AG10803 (cell line): ENCODE measurements around the gene FRK.

Experiments used
- DNase-seq: peaks from one replicate; pipeline ENCODE4 v3.0.0; 2010; ENCODE audit warnings: low read depth
- H3K4me3 ChIP-seq: 2 replicates; pipeline ENCODE4 v1.5.1; 2011; ENCODE audit warnings: mild to moderate bottlenecking, low read length, control low read depth
- CTCF ChIP-seq: conservative IDR thresholded peaks from 2 replicates; pipeline ENCODE4 v1.5.1; 2011; ENCODE audit warnings: mild to moderate bottlenecking, low read length, control low read depth, inconsistent platforms

FRK gene

GRCh38 chr6:115997990-115998585 lies 62.6 kb downstream of the FRK start:
- no peak overlapping the region for H3K4me3 ChIP-seq
- DNase-seq: no peak
- no peak for TF ChIP-seq CTCF

GRCh38 chr6:115986026-115986425 lies 74.7 kb downstream of the FRK start:
- H3K4me3 ChIP-seq: no peak overlapping the region
- no peak for TF ChIP-seq CTCF
- DNase-seq: no peak

GRCh38 chr6:115984809-115985208 lies 75.9 kb downstream of the FRK start:
- no peak overlapping the region for H3K4me3 ChIP-seq
- no peak for DNase-seq
- no peak for TF ChIP-seq CTCF

DNA sequence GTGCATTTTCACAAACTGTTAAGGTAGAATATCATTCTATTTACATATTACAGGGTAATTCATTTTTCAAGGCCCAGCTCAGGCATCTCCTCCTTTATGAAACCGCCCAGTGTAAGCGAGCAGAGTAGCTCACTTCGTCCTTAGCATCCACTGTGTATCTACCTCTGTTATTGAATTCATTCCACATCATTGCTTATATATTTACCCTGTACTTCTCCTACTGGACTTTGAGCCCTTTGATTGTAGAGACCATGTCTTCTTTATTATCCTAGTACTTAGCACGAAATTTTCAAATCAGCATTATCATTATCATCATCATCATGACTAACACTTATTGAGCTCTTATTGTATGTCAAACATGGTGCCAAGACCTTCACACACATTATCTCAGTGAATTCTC lies 76.7 kb downstream of the FRK start:
- no peak for TF ChIP-seq CTCF
- DNase-seq: no peak

GRCh38 chr6:115982453-115982852 lies 78.2 kb downstream of the FRK start:
- no peak for DNase-seq
- no peak overlapping the region for H3K4me3 ChIP-seq
- no peak for TF ChIP-seq CTCF

More for the DNA sequence above, 76.7 kb downstream of the FRK start:
- H3K4me3 ChIP-seq: no peak overlapping the region

GRCh38 chr6:115977220-115977619 lies 83.5 kb downstream of the FRK start:
- H3K4me3 ChIP-seq: no peak overlapping the region
- no peak for DNase-seq
- TF ChIP-seq CTCF: no peak

DNA sequence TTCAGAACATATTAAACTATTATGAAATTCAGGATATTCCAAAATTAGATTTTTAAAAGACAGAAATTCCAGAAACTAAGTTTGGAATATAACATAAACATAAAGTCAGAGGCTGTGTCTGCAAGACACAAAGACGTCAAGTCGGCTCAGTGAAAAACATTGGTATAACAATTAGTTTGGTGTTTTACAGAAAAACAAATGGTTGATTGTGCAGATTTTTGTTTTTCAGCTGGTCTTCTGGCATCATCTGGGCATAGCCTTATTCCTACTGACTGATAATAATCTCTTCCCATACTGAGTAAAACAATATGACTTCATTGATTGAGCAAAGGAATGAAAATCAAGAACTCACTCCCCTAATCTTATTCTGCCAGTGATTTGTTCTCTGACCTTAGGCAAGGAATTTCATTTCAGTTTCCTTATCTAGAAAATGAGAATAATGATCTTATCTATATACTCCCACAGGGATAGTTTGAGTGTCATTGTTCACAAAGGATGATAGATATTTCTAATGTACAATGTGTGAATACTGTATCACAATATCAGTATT lies 84.3 kb downstream of the FRK start:
- no peak for TF ChIP-seq CTCF
- DNase-seq: no peak
- no peak overlapping the region for H3K4me3 ChIP-seq
